ENCODE measurements around the gene DNAH14.
"Not testable (repeated sequence)": the region's sequence is repeated elsewhere in the genome, so short reads cannot be mapped to it uniquely, and the experiment has no call there.

DNAH14 gene

DNA sequence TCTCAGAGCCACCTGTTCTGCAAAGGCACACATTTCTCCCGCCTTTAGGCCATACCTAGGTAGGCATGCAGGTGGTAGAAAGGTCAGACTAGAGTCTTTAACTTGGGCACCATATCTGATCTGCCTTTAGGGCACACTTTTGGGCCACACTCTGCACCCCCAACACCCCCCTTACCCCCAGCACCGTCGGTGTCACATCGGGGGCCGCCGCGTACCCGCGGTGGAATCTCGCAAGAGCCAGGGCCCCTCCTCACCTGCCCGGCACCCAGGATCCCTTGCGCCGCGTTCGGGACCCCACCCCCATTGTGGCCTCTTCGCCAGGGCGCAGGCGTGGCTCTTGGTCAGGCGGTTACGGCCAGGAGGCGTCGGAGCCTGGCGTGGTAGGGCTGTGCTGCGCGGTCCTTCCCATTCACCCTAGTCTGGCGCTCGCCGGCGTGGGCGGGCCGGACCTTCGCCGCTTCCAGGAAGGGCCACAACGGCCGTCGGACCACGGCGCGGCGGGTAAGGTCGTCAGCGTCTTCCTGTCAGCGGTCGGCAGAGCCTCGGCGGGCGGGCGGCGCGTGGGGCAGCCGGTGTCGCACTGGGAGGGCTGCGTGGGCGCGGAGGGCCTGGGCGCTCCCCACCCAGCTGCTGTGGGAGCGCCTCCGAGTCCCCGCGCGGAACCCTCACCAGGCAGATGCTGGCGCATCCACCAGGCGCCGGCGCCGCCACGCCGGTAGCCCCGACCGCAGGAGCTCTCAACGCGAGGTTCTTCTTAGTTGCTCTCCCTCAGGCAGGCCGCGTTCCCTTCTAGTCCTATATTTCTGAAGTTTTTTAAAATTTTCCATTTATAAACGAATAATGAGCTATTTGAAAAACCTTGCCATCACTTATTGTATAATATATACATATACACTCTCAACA lies at the start of gene DNAH14:
DNAH14 (plus strand) TSS at position 341 of the 903 bp plus-strand sequence. CDS start 23,028 bp downstream, outside the sequence.
- DNase-seq, result no peak

DNA sequence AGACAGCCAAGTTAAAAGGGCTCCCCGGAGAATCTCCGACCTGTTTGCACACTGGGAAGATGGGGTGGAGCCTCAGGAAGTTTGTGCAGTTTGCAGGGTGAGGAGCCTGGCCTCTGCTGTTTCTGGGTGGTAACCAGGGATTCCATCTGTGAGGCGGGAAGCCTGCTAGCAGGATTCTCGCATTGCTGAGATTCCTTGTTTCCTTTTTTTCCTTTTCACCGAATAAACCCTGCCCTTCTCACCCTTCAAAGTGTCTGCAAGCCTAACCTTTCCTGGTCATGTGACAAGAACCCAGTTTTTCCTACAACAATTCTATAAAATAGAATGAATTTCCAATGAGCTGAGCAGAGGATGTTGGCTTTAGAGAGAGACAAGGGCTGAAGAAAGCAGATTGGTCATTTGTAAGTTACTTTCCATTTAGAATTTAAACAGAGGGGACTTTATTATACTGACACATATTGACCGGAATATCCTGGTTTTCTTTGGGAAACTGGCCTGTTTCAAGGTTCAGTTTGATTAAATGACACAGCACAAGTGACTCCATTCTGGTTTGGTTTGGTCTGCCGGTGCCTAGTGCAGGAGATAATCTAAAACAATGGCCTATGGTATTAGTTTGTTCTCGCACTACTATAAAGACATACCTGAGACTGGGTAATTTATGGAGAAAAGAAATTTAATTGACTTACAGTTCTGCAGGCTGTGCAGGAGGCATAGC lies 48.7 kb upstream of the DNAH14 start:
- no peak for DNase-seq

DNA sequence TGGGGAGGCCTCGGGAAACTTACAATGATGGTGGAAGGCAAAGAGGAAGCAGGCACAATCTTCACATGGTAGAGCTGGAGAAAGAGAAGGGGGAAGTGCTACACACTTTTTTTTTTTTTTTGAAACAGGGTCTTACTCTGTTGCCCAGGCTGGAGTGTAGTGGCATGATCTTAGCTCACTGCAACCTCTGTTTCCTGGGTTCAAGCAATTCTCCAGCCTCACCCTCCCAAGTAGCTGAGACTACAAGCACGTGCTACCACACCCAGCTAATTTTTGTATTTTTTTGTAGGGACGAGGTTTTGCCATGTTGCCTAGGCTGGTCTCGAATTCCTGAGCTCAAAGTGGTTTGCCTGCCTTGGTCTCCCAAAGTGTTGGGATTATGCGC lies 48.2 kb upstream of the DNAH14 start:
- not testable (repeated sequence) for DNase-seq

DNA sequence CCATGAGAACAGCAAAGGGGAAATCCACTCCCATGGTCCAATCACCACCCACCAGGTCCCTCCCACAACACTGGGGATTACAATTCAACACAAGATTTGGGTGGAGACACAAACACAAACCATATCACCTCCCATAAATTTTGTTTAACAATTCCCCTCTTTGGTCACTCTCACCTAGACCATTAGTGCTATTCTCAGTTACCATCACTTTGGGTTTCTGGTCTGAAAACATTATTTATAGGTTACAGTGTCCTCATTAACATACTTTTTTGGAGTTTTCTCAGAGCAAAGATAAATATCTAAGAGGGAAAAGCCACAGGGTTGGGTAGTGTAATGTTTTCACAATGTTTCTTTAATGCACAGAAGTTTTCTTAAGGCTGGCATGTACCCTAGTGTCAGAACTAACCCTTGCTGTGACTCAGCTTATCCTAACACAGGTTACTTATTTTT lies 47.7 kb upstream of the DNAH14 start:
- no peak for DNase-seq

DNA sequence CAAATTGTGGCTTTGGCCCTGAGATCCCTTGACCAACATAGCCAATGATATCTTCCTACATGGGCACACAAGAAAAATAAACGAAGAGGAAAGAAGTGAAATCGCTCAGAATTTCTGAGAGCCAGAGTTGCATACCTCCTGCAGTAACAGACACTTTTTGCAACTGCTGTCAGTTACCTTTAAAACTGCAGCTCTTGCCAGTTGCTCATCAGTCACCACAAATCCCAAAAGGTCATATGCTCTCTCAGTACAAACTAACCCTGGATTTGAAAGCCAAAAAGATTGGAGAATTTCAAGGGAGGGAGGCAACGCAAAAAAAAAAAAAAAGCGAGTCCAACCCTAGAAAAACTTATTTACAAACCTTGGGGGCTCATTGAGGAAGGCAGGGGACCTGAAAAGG lies 47.2 kb upstream of the DNAH14 start:
- no peak for DNase-seq

DNA sequence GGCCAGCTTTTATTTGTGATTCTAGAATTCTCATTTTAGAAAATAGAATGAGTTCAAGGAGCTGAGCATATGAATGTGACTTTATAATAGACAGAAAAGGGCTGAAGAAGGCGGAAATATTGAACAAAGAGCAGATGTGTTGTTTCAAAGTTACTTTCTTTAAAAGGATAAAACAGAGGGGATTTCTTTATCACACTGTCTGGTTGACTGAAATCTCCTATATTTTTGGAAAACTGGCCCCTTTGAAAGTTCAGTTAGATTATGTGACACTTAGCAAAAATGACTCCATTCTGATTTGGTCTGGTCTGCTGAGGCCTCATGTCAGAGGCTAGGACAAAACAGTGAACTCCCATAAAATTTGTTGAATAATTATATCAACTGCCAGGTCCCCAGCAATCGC lies 46.4 kb upstream of the DNAH14 start:
- DNase-seq, result no peak

- DNase-seq, result no peak
These were observed 45.1 kb upstream of the DNAH14 start for GRCh38 chr1:224884361-224884801.

DNA sequence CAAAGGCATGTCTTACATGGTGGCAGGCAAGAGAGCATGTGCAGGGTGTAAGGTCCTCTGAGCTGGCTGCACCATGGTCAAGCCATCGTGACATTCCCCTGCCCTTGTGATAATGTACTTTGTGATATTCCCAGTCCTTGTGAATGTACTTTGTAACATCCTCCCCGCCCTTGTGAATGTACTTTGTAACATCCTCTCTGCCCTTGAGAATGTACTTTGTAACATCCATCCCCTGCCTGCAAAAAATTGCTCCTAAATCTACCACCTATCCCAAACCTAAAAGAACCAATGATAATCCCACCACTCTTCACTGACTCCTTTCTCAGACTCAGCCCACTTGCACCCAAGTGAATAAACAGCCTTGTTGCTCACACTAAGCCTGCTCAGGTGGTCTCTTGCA lies 44.1 kb upstream of the DNAH14 start:
- DNase-seq, result not testable (repeated sequence)

GRCh38 chr1:224894915-224895314 lies 34.6 kb upstream of the DNAH14 start:
- DNase-seq, result no peak

DNA sequence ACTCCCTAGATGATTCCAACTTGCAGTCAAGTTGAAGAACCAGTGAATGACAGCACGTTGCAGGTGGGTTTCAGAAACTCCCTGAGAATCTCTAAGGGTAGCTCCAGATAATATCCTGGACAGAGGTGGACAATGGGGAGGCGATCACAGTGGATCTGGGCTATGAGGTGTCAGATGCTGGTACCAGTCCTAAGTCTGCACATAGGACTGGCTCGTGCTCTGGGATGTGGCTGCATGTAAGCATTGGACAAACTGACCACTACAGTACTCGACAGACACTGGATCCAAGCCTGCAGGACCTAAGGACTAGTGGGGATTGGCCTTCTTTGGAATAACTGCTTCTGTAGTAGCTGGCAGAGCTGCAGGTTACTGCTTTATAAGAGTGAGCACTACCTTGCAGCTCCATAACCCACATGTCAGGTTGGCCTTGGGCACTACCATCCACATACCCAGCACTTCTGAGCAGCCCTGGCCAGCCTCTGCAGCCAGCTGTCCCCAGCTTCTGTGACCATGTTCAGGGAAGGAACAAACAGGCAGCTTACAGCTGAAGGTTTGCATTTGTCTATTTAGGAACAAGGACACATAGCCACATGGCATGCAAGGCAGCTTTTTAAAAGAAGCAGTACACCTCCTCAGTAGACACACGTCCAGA lies 33.2 kb upstream of the DNAH14 start:
- no peak for DNase-seq

- no peak for DNase-seq
These were observed 31.7 kb upstream of the DNAH14 start for GRCh38 chr1:224897529-224898327.

- no peak for DNase-seq
These were observed 30.5 kb upstream of the DNAH14 start for GRCh38 chr1:224898937-224899336.

GRCh38 chr1:224900062-224900630 lies 29.3 kb upstream of the DNAH14 start:
- no peak for DNase-seq

DNA sequence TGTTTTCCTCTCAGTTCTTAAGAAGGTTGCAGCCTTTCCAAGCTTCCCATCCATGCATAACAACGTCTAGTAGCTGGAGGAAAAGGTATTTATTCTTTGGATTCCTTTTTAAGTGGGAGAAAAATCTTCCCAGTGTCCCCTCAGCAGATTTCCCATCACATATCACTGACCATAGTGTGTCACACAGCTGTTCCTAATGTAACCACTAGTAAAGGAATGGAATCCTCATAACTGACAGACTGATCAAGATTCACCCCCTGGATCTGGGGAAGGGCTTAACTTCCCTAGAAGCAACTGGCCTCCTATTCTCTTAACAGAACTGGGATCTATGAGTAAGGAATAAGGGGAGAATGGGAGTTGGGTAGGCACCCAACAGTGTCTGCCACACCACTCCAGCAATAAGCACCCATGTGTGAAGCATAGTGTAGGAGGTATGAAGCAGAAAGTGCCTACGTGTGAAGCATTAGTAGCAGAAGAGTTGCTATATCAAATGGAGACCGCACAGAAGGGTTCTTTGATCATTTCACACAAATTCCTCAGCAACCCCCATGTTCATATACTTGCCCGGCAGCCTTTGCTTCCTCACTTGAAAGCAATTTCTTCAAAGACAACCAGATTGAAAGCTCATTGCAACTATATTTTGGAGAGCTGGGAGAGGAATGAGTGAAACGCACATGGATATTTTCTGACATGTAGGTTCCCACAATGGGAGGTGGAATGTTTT lies 28.2 kb upstream of the DNAH14 start:
- DNase-seq, result no peak

DNA sequence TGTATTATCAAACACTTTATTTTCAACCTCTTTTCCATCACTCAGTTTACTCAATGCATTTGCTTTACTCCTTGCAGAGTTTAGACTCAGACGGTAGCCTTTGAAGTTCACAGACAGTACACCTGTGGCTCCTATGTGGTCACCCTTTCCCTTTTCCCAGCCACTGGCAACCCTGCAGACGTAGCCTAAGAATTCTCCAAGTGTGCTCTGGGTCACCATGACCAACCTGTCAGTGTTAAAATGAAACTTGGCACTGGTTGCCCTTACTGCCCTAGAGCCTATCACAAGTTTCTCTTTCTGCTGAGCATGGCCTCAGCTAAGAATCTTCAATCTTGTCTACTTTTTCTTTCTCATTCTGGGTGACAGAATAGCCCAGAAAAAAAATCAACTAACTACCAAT lies 25.5 kb upstream of the DNAH14 start:
- no peak for DNase-seq

GRCh38 chr1:224906340-224906739 lies 23.1 kb upstream of the DNAH14 start:
- DNase-seq, result no peak

GRCh38 chr1:224911217-224911616 lies 18.3 kb upstream of the DNAH14 start:
- no peak for DNase-seq

- no peak for DNase-seq
These were observed 15.1 kb upstream of the DNAH14 start for GRCh38 chr1:224914292-224914900.

DNA sequence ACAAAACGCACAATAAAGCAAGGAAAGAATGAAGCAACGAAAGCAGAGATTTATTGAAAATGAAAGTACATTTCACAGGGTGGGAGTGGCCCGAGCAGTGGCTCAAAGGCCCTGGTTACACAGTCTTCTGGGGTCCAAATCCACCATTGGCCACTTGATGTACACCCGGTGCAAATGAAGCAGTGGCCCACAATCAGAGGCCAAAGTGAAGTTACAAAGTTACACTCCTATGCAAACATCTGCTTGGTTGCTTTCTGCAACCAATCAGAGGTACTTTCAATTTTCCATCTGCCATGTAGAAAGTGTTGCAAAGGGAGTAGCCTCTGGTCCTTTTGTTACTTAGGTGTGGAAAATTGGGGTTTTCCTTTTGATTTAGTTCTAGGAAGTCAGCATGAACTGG lies 10.0 kb upstream of the DNAH14 start:
- DNase-seq, result no peak

- DNase-seq, result no peak
These were observed 8.5 kb upstream of the DNAH14 start for GRCh38 chr1:224920930-224921329.

DNA sequence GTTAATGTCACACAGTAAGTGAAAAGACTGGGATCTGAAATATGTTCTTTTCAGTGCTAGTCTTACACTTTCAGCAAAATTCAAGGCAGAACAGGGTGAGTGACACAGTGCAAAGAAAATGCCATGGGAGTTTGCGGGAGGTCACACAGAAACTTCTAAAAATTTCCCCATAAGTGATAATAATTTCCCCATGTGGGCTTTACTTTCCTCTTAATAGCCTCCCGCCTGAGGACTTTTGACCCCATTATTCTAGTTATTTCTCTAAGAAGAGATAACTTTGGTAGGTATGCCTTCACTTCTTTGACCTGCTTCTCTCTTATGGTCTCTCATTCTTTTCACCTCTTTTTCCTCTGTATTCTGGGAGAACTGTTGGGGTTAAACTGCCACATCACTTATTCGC lies 8.1 kb upstream of the DNAH14 start:
- DNase-seq, result no peak
